Pancreas (tissue), 10 donors: ENCODE data around the gene C3orf22. TPM values are rescaled to one million over a fixed set of nuclear protein-coding genes. Genes with fewer than 3 reads are reported as not detected.

Source experiments
- ATAC-seq, 4 donors: fragments of 200-7000 bp; cut with Tn5 transposase; one replicate each; pipeline versions ENCODE4 v1.8.0 to v1.9.1; 2020; ENCODE audit warnings: mild to moderate bottlenecking in 4 of 4, moderate library complexity in 4 of 4
- DNase-seq, 6 donors: peaks; one replicate each; pipeline ENCODE4 v3.0.0-alpha.2; 2020
- FAIRE-seq: peaks from 2 replicates; lab custom pipeline; 2012; peaks lifted over from hg19 to GRCh38; lab: Jason Lieb, UNC
- H3K27ac ChIP-seq, 4 donors: fragments of 200-600 bp; sonication (generic); 1 replicate in 3 of 4; 2 replicates in 1 of 4; pipeline versions ENCODE4 v1.5.0 to v1.8.0; 2020
- H3K27me3 ChIP-seq, 4 donors: fragments of 200-600 bp; one replicate each; pipeline ENCODE4 v1.8.0; 2021
- H3K36me3 ChIP-seq, 3 donors: fragments of 200-600 bp; sonication (generic) in 1 of 3; one replicate each; pipeline versions ENCODE4 v1.5.0 to v1.8.0; 2020 to 2021
- H3K4me1 ChIP-seq, 3 donors: fragments of 200-600 bp; one replicate each; pipeline ENCODE4 v1.8.0; 2021
- H3K4me3 ChIP-seq, 4 donors: fragments of 200-600 bp; sonication (generic) in 2 of 4; one replicate each; pipeline versions ENCODE4 v1.5.0 to v1.8.0; 2020 to 2021
- H3K9me3 ChIP-seq, 4 donors: fragments of 200-600 bp; one replicate each; pipeline ENCODE4 v1.8.0; 2021
- WGBS, 2 donors: extraction: QIAGEN DNeasy Blood & Tissue Kit; methylation state at CpG; one replicate each; pipeline ENCODE4 v1.1.7; 2013; 5-methylcytosine and 5-hydroxymethylcytosine counted together
- intact Hi-C, 3 donors: fragments of 100-400 bp; cut with DNase I; formaldehyde crosslinking; loops; one replicate each; pipeline versions ENCODE4 v1.11.1 to v1.14.2; 2022
- polyA plus RNA-seq, 2 donors: library from polyadenylated mRNA; stranded (reverse); fragments of 200-250 nt; gene quantifications; one replicate each; pipeline ENCODE4 v1.2.3, GENCODE V29; 2013
- total RNA-seq, 6 donors: library from RNA; stranded (reverse); fragmentation: NEBNext Ultra II Directional in 4 of 6; extraction: Animal tissue kit (Norgen Biotek cat#: 25700) in 4 of 6; gene quantifications; one replicate each; pipeline versions ENCODE4 v1.2.1 to v1.2.4, GENCODE V29; 2021 to 2023
- TF ChIP-seq, protein P1 (sequence below), 4 donors: fragments of 200-600 bp; sonication (generic) in 3 of 4; IDR thresholded peaks; one replicate each; pipeline versions ENCODE4 v1.5.0 to v1.8.0; 2021; ENCODE audit warnings: antibody characterized with exemption in 4 of 4
- donor health status: healthy with polysubstance abuse.
- donor health status: DM: no; HTN: no; CAD: no; lungs with moderate emphysema.
- donor health status: DM: no; HTN: no; CAD: no.
- donor health status: control.
- donor health status: control.
- donor health status: Bipolar disorder and iron deficiency.
- donor health status: DM: yes; HTN: yes; CAD: no.
- donor health status: DM: no; HTN: no; CAD: no.
- donor health status: DM: no; HTN: no; CAD: no.
- donor health status: DM: yes; HTN: yes; CAD: no.

Gene C3orf22
- total and polyA plus RNA-seq, 8 donors = 0.09 TPM; not detected in 7

GRCh38 chr3:126543457-126544061 is 15.2 kb downstream of the C3orf22 start:
- H3K36me3 ChIP-seq = no peaks in the 10 kb centered on the region
- no peak overlapping the region for H3K27ac ChIP-seq
- DNase-seq (peak in 2 of 6 donors; percentile 1 to 24), FAIRE-seq (no peak), ATAC-seq (no peak)
- WGBS, 2 donors = 82 to 83% methylated on average over 2 of the region's 2 CpGs
- TF ChIP-seq, protein P1, sequence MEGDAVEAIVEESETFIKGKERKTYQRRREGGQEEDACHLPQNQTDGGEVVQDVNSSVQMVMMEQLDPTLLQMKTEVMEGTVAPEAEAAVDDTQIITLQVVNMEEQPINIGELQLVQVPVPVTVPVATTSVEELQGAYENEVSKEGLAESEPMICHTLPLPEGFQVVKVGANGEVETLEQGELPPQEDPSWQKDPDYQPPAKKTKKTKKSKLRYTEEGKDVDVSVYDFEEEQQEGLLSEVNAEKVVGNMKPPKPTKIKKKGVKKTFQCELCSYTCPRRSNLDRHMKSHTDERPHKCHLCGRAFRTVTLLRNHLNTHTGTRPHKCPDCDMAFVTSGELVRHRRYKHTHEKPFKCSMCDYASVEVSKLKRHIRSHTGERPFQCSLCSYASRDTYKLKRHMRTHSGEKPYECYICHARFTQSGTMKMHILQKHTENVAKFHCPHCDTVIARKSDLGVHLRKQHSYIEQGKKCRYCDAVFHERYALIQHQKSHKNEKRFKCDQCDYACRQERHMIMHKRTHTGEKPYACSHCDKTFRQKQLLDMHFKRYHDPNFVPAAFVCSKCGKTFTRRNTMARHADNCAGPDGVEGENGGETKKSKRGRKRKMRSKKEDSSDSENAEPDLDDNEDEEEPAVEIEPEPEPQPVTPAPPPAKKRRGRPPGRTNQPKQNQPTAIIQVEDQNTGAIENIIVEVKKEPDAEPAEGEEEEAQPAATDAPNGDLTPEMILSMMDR (IDR thresholded peaks at IDR 0.05) = no peak
- no peaks in the 10 kb centered on the region for H3K27me3 ChIP-seq
- H3K4me1 ChIP-seq = no peaks in the 10 kb centered on the region
- intact Hi-C loops = no loop called here
- no peaks in the 10 kb centered on the region for H3K9me3 ChIP-seq
- H3K4me3 ChIP-seq = no peak overlapping the region

- Histone ChIP-seq H3K27ac (no peak overlapping the region), H3K27me3 (no peaks in the 10 kb centered on the region), H3K36me3 (no peaks in the 10 kb centered on the region), H3K9me3 (no peaks in the 10 kb centered on the region), H3K4me3 (no peak overlapping the region), H3K4me1 (no peaks in the 10 kb centered on the region)
- FAIRE-seq (no peak), DNase-seq (peak in 4 of 6 donors; percentile 5 to 51 (median 15)), ATAC-seq (no peak)
- 76 to 79% methylated on average over 54 to 57 of the region's 57 CpGs for WGBS, 2 donors
- intact Hi-C loops = no loop called here
- TF ChIP-seq, protein P1 (IDR thresholded peaks at IDR 0.05) = no peak
Measured at GRCh38 chr3:126542340-126543241, 16.1 kb downstream of the C3orf22 start.

GRCh38 chr3:126541628-126542339 is 16.9 kb downstream of the C3orf22 start:
- DNase-seq (peak in 1 of 6 donors; percentile 4), FAIRE-seq (no peak), ATAC-seq (no peak)
- no peaks in the 10 kb centered on the region for H3K9me3 ChIP-seq
- intact Hi-C loops = no loop called here
- no peak overlapping the region for H3K27ac ChIP-seq
- no peaks in the 10 kb centered on the region for H3K4me1 ChIP-seq
- H3K4me3 ChIP-seq = no peak overlapping the region
- H3K27me3 ChIP-seq = no peaks in the 10 kb centered on the region
- WGBS, 2 donors = 37 to 46% methylated on average over 85 to 101 of the region's 101 CpGs
- H3K36me3 ChIP-seq = no peaks in the 10 kb centered on the region
- TF ChIP-seq, protein P1 (IDR thresholded peaks at IDR 0.05) = no peak

- no peaks in the 10 kb centered on the region for H3K36me3 ChIP-seq
- intact Hi-C loops = no loop called here
- FAIRE-seq (no peak), DNase-seq (peak in 3 of 6 donors; percentile 1 to 31 (median 10)), ATAC-seq (no peak)
- H3K27me3 ChIP-seq = no peaks in the 10 kb centered on the region
- TF ChIP-seq, protein P1 (IDR thresholded peaks at IDR 0.05) = no peak
- WGBS, 2 donors = 60 to 64% methylated on average over 24 of the region's 24 CpGs
- H3K4me3 ChIP-seq = no peak overlapping the region
- H3K4me1 ChIP-seq = no peaks in the 10 kb centered on the region
- no peak overlapping the region for H3K27ac ChIP-seq
- H3K9me3 ChIP-seq = no peaks in the 10 kb centered on the region
Measured at GRCh38 chr3:126540951-126541627, 17.6 kb downstream of the C3orf22 start.
